ENCODE results near the gene CSF3R.

Gene CSF3R

GRCh38 chr1:36515315-36516138 lies 32.8 kb upstream of the CSF3R start:
- Histone ChIP-seq H3K9ac (ENCODE audit: low read length) (no peak overlapping the region), H3K36me3 (ENCODE audit: control insufficient read depth in 1 of 2, insufficient read depth in 2 of 2, low read depth in 1 of 2, low read length in 2 of 2) (no peaks in the 10 kb centered on the region), H3K18ac (ENCODE audit: low read depth in 1 of 2, low read length in 2 of 2) (no peak overlapping the region), H3K4me3 (ENCODE audit: insufficient read depth in 1 of 2, low read depth in 1 of 2, low read length in 2 of 2) (no peak overlapping the region), H2AK5ac (ENCODE audit: low read length, severe bottlenecking) (no peak overlapping the region), H3K27ac (ENCODE audit: low read length, poor library complexity, severe bottlenecking) (no peak overlapping the region), H3K14ac (ENCODE audit: low read length in 2 of 2) (no peak overlapping the region), H4K8ac (ENCODE audit: low read length) (peak overlapping the region; percentile 5), H2BK12ac (ENCODE audit: low read length in 2 of 2) (no peak overlapping the region), H3K23ac (ENCODE audit: low read length in 2 of 2) (no peak overlapping the region), H3K4me1 (ENCODE audit: control insufficient read depth, insufficient read depth, low read depth, low read length) (no peaks in the 10 kb centered on the region), H3K79me1 (replicated peaks; ENCODE audit: low read length, poor library complexity, severe bottlenecking) (no peaks in the 10 kb centered on the region), H2BK120ac (ENCODE audit: low read depth, low read length) (no peak overlapping the region), H3K9me3 (ENCODE audit: control insufficient read depth, low read length) (no peaks in the 10 kb centered on the region), H3K4me2 (ENCODE audit: low read length, poor library complexity, severe bottlenecking) (no peak overlapping the region), H2AFZ (ENCODE audit: low read depth, low read length) (no peak overlapping the region), H4K91ac (ENCODE audit: low read length) (no peak overlapping the region), H2BK15ac (ENCODE audit: low read depth, poor library complexity, severe bottlenecking) (no peak overlapping the region), H2BK5ac (ENCODE audit: low read depth, low read length, poor library complexity, severe bottlenecking) (no peak overlapping the region), H3K4ac (ENCODE audit: low read depth in 1 of 2, low read length in 2 of 2) (no peak overlapping the region), H3K27me3 (ENCODE audit: control insufficient read depth in 1 of 2, insufficient read depth in 1 of 2, low read length in 2 of 2) (peaks cover 0 to 41% of the 10 kb centered on the region in 2 experiments)
- no peak for DNase-seq
- WGBS, result 73% methylated on average over 10 of the region's 10 CpGs

DNA sequence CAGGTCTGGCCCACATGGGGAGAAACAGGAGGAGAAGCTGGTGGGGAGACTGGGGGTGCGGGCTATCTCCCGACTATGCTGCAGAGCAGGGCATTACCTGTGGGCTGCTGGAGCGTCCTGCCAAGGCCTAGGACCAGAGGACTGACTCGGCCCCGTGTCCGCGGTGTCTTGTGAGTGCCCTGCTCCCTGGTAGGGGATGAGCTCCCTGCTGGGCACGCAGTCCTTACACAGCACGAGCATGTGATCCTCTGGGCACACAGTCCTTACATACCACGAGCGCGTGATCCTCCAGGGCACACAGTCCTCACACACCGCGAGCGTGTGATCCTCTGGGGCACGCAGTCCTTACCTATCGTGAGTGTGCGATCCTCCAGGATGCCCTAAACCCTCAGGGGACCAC lies 31.8 kb upstream of the CSF3R start:
- Histone ChIP-seq H3K27me3 (ENCODE audit: control insufficient read depth in 1 of 2, insufficient read depth in 1 of 2, low read length in 2 of 2) (peaks cover 0 to 49% of the 10 kb centered on the region in 2 experiments), H3K79me1 (replicated peaks; ENCODE audit: low read length, poor library complexity, severe bottlenecking) (no peaks in the 10 kb centered on the region), H3K4me2 (ENCODE audit: low read length, poor library complexity, severe bottlenecking) (no peak overlapping the region), H3K36me3 (ENCODE audit: control insufficient read depth in 1 of 2, insufficient read depth in 2 of 2, low read depth in 1 of 2, low read length in 2 of 2) (no peaks in the 10 kb centered on the region), H3K27ac (ENCODE audit: low read length, poor library complexity, severe bottlenecking) (no peak overlapping the region), H3K9me3 (ENCODE audit: control insufficient read depth, low read length) (no peaks in the 10 kb centered on the region), H3K18ac (ENCODE audit: low read depth in 1 of 2, low read length in 2 of 2) (no peak overlapping the region), H2AFZ (ENCODE audit: low read depth, low read length) (no peak overlapping the region), H4K8ac (ENCODE audit: low read length) (no peak overlapping the region), H3K9ac (ENCODE audit: low read length) (no peak overlapping the region), H2BK120ac (ENCODE audit: low read depth, low read length) (no peak overlapping the region), H2BK15ac (ENCODE audit: low read depth, poor library complexity, severe bottlenecking) (no peak overlapping the region), H2AK5ac (ENCODE audit: low read length, severe bottlenecking) (no peak overlapping the region), H2BK5ac (ENCODE audit: low read depth, low read length, poor library complexity, severe bottlenecking) (no peak overlapping the region), H3K23ac (ENCODE audit: low read length in 2 of 2) (no peak overlapping the region), H2BK12ac (ENCODE audit: low read length in 2 of 2) (no peak overlapping the region), H4K91ac (ENCODE audit: low read length) (no peak overlapping the region), H3K4me1 (ENCODE audit: control insufficient read depth, insufficient read depth, low read depth, low read length) (no peaks in the 10 kb centered on the region), H3K4me3 (ENCODE audit: insufficient read depth in 1 of 2, low read depth in 1 of 2, low read length in 2 of 2) (no peak overlapping the region), H3K14ac (ENCODE audit: low read length in 2 of 2) (peak overlapping the region in 1 of 2 experiments; percentile 9), H3K4ac (ENCODE audit: low read depth in 1 of 2, low read length in 2 of 2) (no peak overlapping the region)
- WGBS, result 87% methylated on average over 18 of the region's 18 CpGs
- DNase-seq, result no peak

DNA sequence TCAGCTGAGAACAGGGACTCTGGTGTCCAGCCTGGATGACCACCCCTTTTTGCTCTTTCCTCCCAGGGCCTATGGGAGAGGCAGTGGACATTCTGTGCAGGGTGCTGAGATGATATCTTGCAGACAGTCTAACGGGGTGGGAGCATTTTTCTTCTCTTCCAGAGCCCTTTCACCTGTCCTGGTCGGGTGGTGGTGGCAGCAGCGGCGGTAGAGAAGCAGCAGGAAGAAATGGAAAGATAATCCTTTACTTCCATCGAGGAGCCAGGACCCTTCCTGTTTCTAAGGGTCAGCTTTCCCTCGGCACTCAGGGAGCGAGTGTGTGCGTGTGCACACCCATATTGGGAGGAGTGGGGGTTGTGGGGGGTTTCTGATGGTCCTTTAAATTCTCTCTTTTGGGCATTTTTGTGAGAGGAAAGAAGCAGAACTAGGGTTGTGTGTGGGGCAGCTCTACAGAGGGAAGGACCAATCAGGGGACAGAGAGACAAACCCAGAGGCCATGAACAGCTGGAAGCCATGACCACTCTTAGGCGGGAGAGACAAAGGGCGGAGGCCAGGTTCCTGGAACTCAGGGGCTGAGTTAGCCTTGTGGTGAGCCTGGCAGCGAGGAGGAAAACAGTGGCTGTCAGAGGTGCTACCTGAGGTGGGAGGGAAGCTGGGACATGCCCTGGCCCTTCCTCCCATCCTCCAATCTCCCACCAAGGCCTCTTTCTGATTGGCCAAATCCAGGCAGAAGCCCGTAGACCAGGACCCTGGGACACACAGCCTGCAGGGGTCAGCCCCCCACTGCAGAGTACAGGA lies 31.2 kb upstream of the CSF3R start:
- Histone ChIP-seq H3K4ac (ENCODE audit: low read depth in 1 of 2, low read length in 2 of 2) (no peak overlapping the region), H2BK15ac (ENCODE audit: low read depth, poor library complexity, severe bottlenecking) (no peak overlapping the region), H3K23ac (ENCODE audit: low read length in 2 of 2) (no peak overlapping the region), H3K4me3 (ENCODE audit: insufficient read depth in 1 of 2, low read depth in 1 of 2, low read length in 2 of 2) (no peak overlapping the region), H3K27me3 (ENCODE audit: control insufficient read depth in 1 of 2, insufficient read depth in 1 of 2, low read length in 2 of 2) (peaks cover 0 to 50% of the 10 kb centered on the region in 2 experiments), H3K36me3 (ENCODE audit: control insufficient read depth in 1 of 2, insufficient read depth in 2 of 2, low read depth in 1 of 2, low read length in 2 of 2) (no peaks in the 10 kb centered on the region), H3K27ac (ENCODE audit: low read length, poor library complexity, severe bottlenecking) (no peak overlapping the region), H2AFZ (ENCODE audit: low read depth, low read length) (no peak overlapping the region), H2BK120ac (ENCODE audit: low read depth, low read length) (no peak overlapping the region), H4K91ac (ENCODE audit: low read length) (no peak overlapping the region), H3K9ac (ENCODE audit: low read length) (no peak overlapping the region), H3K79me1 (replicated peaks; ENCODE audit: low read length, poor library complexity, severe bottlenecking) (no peaks in the 10 kb centered on the region), H3K4me1 (ENCODE audit: control insufficient read depth, insufficient read depth, low read depth, low read length) (no peaks in the 10 kb centered on the region), H3K9me3 (ENCODE audit: control insufficient read depth, low read length) (no peaks in the 10 kb centered on the region), H3K14ac (ENCODE audit: low read length in 2 of 2) (no peak overlapping the region), H4K8ac (ENCODE audit: low read length) (no peak overlapping the region), H2BK5ac (ENCODE audit: low read depth, low read length, poor library complexity, severe bottlenecking) (no peak overlapping the region), H3K4me2 (ENCODE audit: low read length, poor library complexity, severe bottlenecking) (no peak overlapping the region), H2BK12ac (ENCODE audit: low read length in 2 of 2) (no peak overlapping the region), H3K18ac (ENCODE audit: low read depth in 1 of 2, low read length in 2 of 2) (no peak overlapping the region), H2AK5ac (ENCODE audit: low read length, severe bottlenecking) (no peak overlapping the region)
- DNase-seq, result no peak
- WGBS, result 85% methylated on average over 11 of the region's 12 CpGs

GRCh38 chr1:36512842-36513241 lies 30.1 kb upstream of the CSF3R start:
- no peak overlapping the region for H3K4ac ChIP-seq (ENCODE audit: low read depth in 1 of 2, low read length in 2 of 2)
- H3K36me3 ChIP-seq (ENCODE audit: control insufficient read depth in 1 of 2, insufficient read depth in 2 of 2, low read depth in 1 of 2, low read length in 2 of 2), result no peaks in the 10 kb centered on the region
- no peaks in the 10 kb centered on the region for H3K4me1 ChIP-seq (ENCODE audit: control insufficient read depth, insufficient read depth, low read depth, low read length)
- H4K8ac ChIP-seq (ENCODE audit: low read length), result no peak overlapping the region
- DNase-seq, result no peak
- H2BK120ac ChIP-seq (ENCODE audit: low read depth, low read length), result no peak overlapping the region
- no peak overlapping the region for H2AFZ ChIP-seq (ENCODE audit: low read depth, low read length)
- H2BK5ac ChIP-seq (ENCODE audit: low read depth, low read length, poor library complexity, severe bottlenecking), result no peak overlapping the region
- H3K27me3 ChIP-seq (ENCODE audit: control insufficient read depth in 1 of 2, insufficient read depth in 1 of 2, low read length in 2 of 2), result peaks cover 0 to 47% of the 10 kb centered on the region in 2 experiments
- no peak overlapping the region for H3K27ac ChIP-seq (ENCODE audit: low read length, poor library complexity, severe bottlenecking)
- no peak overlapping the region for H2BK12ac ChIP-seq (ENCODE audit: low read length in 2 of 2)
- no peak overlapping the region for H2BK15ac ChIP-seq (ENCODE audit: low read depth, poor library complexity, severe bottlenecking)
- no peak overlapping the region for H3K18ac ChIP-seq (ENCODE audit: low read depth in 1 of 2, low read length in 2 of 2)
- H3K79me1 ChIP-seq (replicated peaks; ENCODE audit: low read length, poor library complexity, severe bottlenecking), result no peaks in the 10 kb centered on the region
- no peaks in the 10 kb centered on the region for H3K9me3 ChIP-seq (ENCODE audit: control insufficient read depth, low read length)
- no peak overlapping the region for H3K4me3 ChIP-seq (ENCODE audit: insufficient read depth in 1 of 2, low read depth in 1 of 2, low read length in 2 of 2)
- WGBS, result no CpG with 5 or more reads among the region's 1 CpG
- H4K91ac ChIP-seq (ENCODE audit: low read length), result no peak overlapping the region
- H3K4me2 ChIP-seq (ENCODE audit: low read length, poor library complexity, severe bottlenecking), result no peak overlapping the region
- H2AK5ac ChIP-seq (ENCODE audit: low read length, severe bottlenecking), result no peak overlapping the region
- no peak overlapping the region for H3K9ac ChIP-seq (ENCODE audit: low read length)
- no peak overlapping the region for H3K23ac ChIP-seq (ENCODE audit: low read length in 2 of 2)
- no peak overlapping the region for H3K14ac ChIP-seq (ENCODE audit: low read length in 2 of 2)

Data from mesenchymal stem cell (in vitro differentiated cells and primary cell).